NCI-H2227 treated with DMSO at 0.1 percent for 48 hours (cell line): Measurements from ENCODE around the gene PHTF1.

ENCODE experiments used
- DNase-seq: peaks from one replicate; lab custom pipeline; 2025; lab: John Stamatoyannopoulos, UW

The PHTF1 gene

GRCh38 chr1:113759333-113760101 is at the start of gene PHTF1:
Gene PHTF1, minus strand, starts transcription at chr1:113759486. Its CDS starts 783 bp downstream, at chr1:113758703.
- peak; percentile 82 for DNase-seq

- DNase-seq = no peak
These were observed 49.3 kb upstream of the PHTF1 start for GRCh38 chr1:113808450-113809195.

GRCh38 chr1:113805639-113806038 is 46.4 kb upstream of the PHTF1 start:
- no peak for DNase-seq

GRCh38 chr1:113805256-113805531 is 45.9 kb upstream of the PHTF1 start:
- DNase-seq = no peak

- no peak for DNase-seq
These were observed 45.4 kb upstream of the PHTF1 start for GRCh38 chr1:113804421-113805255.

GRCh38 chr1:113802367-113803007 is 43.2 kb upstream of the PHTF1 start:
- DNase-seq = no peak

- no peak for DNase-seq
These were observed 41.2 kb upstream of the PHTF1 start for GRCh38 chr1:113800487-113800886.

- no peak for DNase-seq
These were observed 38.2 kb upstream of the PHTF1 start for GRCh38 chr1:113797472-113797871.

- DNase-seq = no peak
These were observed 34.9 kb upstream of the PHTF1 start for GRCh38 chr1:113793878-113794834.

GRCh38 chr1:113792986-113793385 is 33.7 kb upstream of the PHTF1 start:
- no peak for DNase-seq

- DNase-seq = no peak
These were observed 33.2 kb upstream of the PHTF1 start for GRCh38 chr1:113792471-113792870.

GRCh38 chr1:113788802-113789201 is 29.5 kb upstream of the PHTF1 start:
- no peak for DNase-seq

GRCh38 chr1:113787663-113788062 is 28.4 kb upstream of the PHTF1 start:
- no peak for DNase-seq

GRCh38 chr1:113786069-113786468 is 26.8 kb upstream of the PHTF1 start:
- no peak for DNase-seq

- no peak for DNase-seq
These were observed 25.0 kb upstream of the PHTF1 start for GRCh38 chr1:113784104-113784779.

- DNase-seq = no peak
These were observed 24.2 kb upstream of the PHTF1 start for GRCh38 chr1:113783254-113784103.

- DNase-seq = no peak
These were observed 23.1 kb upstream of the PHTF1 start for GRCh38 chr1:113782406-113782805.

- no peak for DNase-seq
These were observed 21.3 kb upstream of the PHTF1 start for GRCh38 chr1:113780374-113781146.

GRCh38 chr1:113779542-113779941 is 20.3 kb upstream of the PHTF1 start:
- DNase-seq = no peak
